Measurements from ENCODE around the gene RNASE2. TPM values are rescaled to one million over a fixed set of nuclear protein-coding genes. Genes with fewer than 3 reads are reported as not detected.
"Not testable (repeated sequence)": the region's sequence is repeated elsewhere in the genome, so short reads cannot be mapped to it uniquely, and the experiment has no call there.

Gene RNASE2
- total RNA-seq, 1 experiment from 2014 or later, result not detected

- DNase-seq (ENCODE audit: extremely low read depth, low read depth), result no peak
Measured at GRCh38 chr14:20980906-20981305, 25.6 kb downstream of the RNASE2 start.

- DNase-seq (ENCODE audit: extremely low read depth, low read depth), result no peak
Measured at GRCh38 chr14:20982646-20983369, 27.5 kb downstream of the RNASE2 start.

- DNase-seq (ENCODE audit: extremely low read depth, low read depth), result not testable (repeated sequence)
Measured at GRCh38 chr14:20985650-20986049, 30.4 kb downstream of the RNASE2 start.

- peak; percentile 54 for DNase-seq (ENCODE audit: extremely low read depth, low read depth)
Measured at GRCh38 chr14:20986811-20987210, 31.5 kb downstream of the RNASE2 start.

- no peak for DNase-seq (ENCODE audit: extremely low read depth, low read depth)
Measured at GRCh38 chr14:20988717-20989470, 33.6 kb downstream of the RNASE2 start.

- DNase-seq (ENCODE audit: extremely low read depth, low read depth), result no peak
Measured at GRCh38 chr14:20989471-20989786, 34.1 kb downstream of the RNASE2 start.

- peak; percentile 95 for DNase-seq (ENCODE audit: extremely low read depth, low read depth)
Measured at GRCh38 chr14:20989787-20990600, 34.7 kb downstream of the RNASE2 start, which contains the start of gene METTL17. Gene METTL17, plus strand, starts transcription at chr14:20989980. Its CDS starts 23 bp downstream, at chr14:20990003.

- no peak for DNase-seq (ENCODE audit: extremely low read depth, low read depth)
Measured at GRCh38 chr14:20996521-20996920, 41.2 kb downstream of the RNASE2 start.

- DNase-seq (ENCODE audit: extremely low read depth, low read depth), result no peak
Measured at GRCh38 chr14:20997115-20997514, 41.8 kb downstream of the RNASE2 start.

- no peak for DNase-seq (ENCODE audit: extremely low read depth, low read depth)
Measured at GRCh38 chr14:20997564-20997963, 42.3 kb downstream of the RNASE2 start.

GRCh38 chr14:20998139-20998538 lies 42.9 kb downstream of the RNASE2 start:
- DNase-seq (ENCODE audit: extremely low read depth, low read depth), result no peak

GRCh38 chr14:20998674-20999366 lies 43.5 kb downstream of the RNASE2 start, which contains the start of gene SLC39A2:
Gene SLC39A2, plus strand, starts transcription at chr14:20999293. Its CDS starts 154 bp downstream, at chr14:20999447.
- no peak for DNase-seq (ENCODE audit: extremely low read depth, low read depth)

GRCh38 chr14:20999591-20999990 lies 44.3 kb downstream of the RNASE2 start:
- no peak for DNase-seq (ENCODE audit: extremely low read depth, low read depth)

- no peak for DNase-seq (ENCODE audit: extremely low read depth, low read depth)
Measured at GRCh38 chr14:21001218-21001617, 45.9 kb downstream of the RNASE2 start.

- no peak for DNase-seq (ENCODE audit: extremely low read depth, low read depth)
Measured at GRCh38 chr14:21003788-21004346, 48.6 kb downstream of the RNASE2 start.

Small RNA genes lying within 50 kb of the gene (small RNA-seq; reads per million reads assigned to genes)
- gene RN7SL189P, result 0 to 0.06 reads per million in 2 experiments

Other genes starting within 250 kb of the RNASE2 start
- gene EDDM3A, start 209.6 kb upstream of the RNASE2 start, total RNA-seq (2014; rRNA removed; shearing (Covaris generic)), result not detected in 2 replicates
- gene EDDM3B, start 187.1 kb upstream of the RNASE2 start, total RNA-seq (2014; rRNA removed; shearing (Covaris generic)), result not detected in 2 replicates
- 0.20 TPM in 1 of 2 replicates, not detected in the other for gene RNASE6, start 174.2 kb upstream of the RNASE2 start, total RNA-seq (2014; rRNA removed; shearing (Covaris generic))
- gene RNASE1, start 152.6 kb upstream of the RNASE2 start, total RNA-seq (2014; rRNA removed; shearing (Covaris generic)), result not detected in 2 replicates
- not detected in 2 replicates for gene RNASE3, start 64.1 kb upstream of the RNASE2 start, total RNA-seq (2014; rRNA removed; shearing (Covaris generic))
- 76.6 and 80.5 TPM in 2 replicates for gene METTL17, start 34.5 kb downstream of the RNASE2 start, total RNA-seq (2014; rRNA removed; shearing (Covaris generic))
- not detected in 2 replicates for gene SLC39A2, start 43.8 kb downstream of the RNASE2 start, total RNA-seq (2014; rRNA removed; shearing (Covaris generic))
- gene NDRG2, start 69.6 kb downstream of the RNASE2 start, total RNA-seq (2014; rRNA removed; shearing (Covaris generic)), result 3.4 and 5.0 TPM in 2 replicates
- gene TPPP2, start 74.7 kb downstream of the RNASE2 start, total RNA-seq (2014; rRNA removed; shearing (Covaris generic)), result not detected in 2 replicates
- gene RNASE13, start 79.3 kb downstream of the RNASE2 start, total RNA-seq (2014; rRNA removed; shearing (Covaris generic)), result not detected in 2 replicates
- gene RNASE7, start 86.9 kb downstream of the RNASE2 start, total RNA-seq (2014; rRNA removed; shearing (Covaris generic)), result not detected in 2 replicates
- not detected in 2 replicates for gene RNASE8, start 102.3 kb downstream of the RNASE2 start, total RNA-seq (2014; rRNA removed; shearing (Covaris generic))
- gene ARHGEF40, start 114.8 kb downstream of the RNASE2 start, total RNA-seq (2014; rRNA removed; shearing (Covaris generic)), result 9.3 and 10.7 TPM in 2 replicates
- gene ZNF219, start 143.2 kb downstream of the RNASE2 start, total RNA-seq (2014; rRNA removed; shearing (Covaris generic)), result 23.5 and 27.7 TPM in 2 replicates
- gene TMEM253, start 145.6 kb downstream of the RNASE2 start, total RNA-seq (2014; rRNA removed; shearing (Covaris generic)), result 0.87 and 1.5 TPM in 2 replicates
- not detected in 2 replicates for gene OR5AU1, start 200.6 kb downstream of the RNASE2 start, total RNA-seq (2014; rRNA removed; shearing (Covaris generic))

Measured in NCI-H460 (cell line).